GM12878 (cell line): ENCODE results near the gene CAPNS2. TPM values are rescaled to one million over a fixed set of nuclear protein-coding genes. Genes with fewer than 3 reads are reported as not detected.
"Not testable (repeated sequence)": the region's sequence is repeated elsewhere in the genome, so short reads cannot be mapped to it uniquely, and the experiment has no call there.

Source experiments
- ATAC-seq: fragments of 200-7000 bp; cut with Tn5 transposase; 3 replicates; pipeline ENCODE4 v1.9.1; 2020; ENCODE audit warnings: mild to moderate bottlenecking, moderate library complexity
- BruUV-seq: library from RNA; stranded (reverse); fragments of 400-500 nt; replicated peaks from 2 replicates; lab custom pipeline; 2021; lab: Mats Ljungman, UMichigan
- CTCF ChIA-PET: fragments of 300-600 bp; sonication (Branson Sonifier 250); formaldehyde crosslinking; extraction: SDS; loops from one replicate; lab custom pipeline; 2021; ENCODE audit warnings: inconsistent platforms; lab: Yijun Ruan, JAX
- POLR2A ChIA-PET: fragments of 350-600 bp; formaldehyde crosslinking; extraction: SDS; loops from one replicate; lab custom pipeline; 2021; ENCODE audit warnings: inconsistent platforms; lab: Charles Lee
- RAD21 ChIA-PET: fragments of 300-600 bp; sonication (Branson Sonifier 250); formaldehyde crosslinking; loops from one replicate; lab custom pipeline; 2023; ENCODE audit warnings: antibody characterized with exemption; ENCODE audit not compliant: unreplicated experiment; lab: Charles Lee
- SMC1A ChIA-PET: fragments of 300-600 bp; sonication (Branson Sonifier 250); formaldehyde crosslinking; loops from one replicate; lab custom pipeline; 2023; ENCODE audit not compliant: unreplicated experiment, uncharacterized antibody; lab: Charles Lee
- DNase-seq: peaks from one replicate; pipeline ENCODE4 v3.0.0-alpha.2; 2011; ENCODE audit warnings: low read depth, low spot score
- FAIRE-seq: peaks from 3 replicates; lab custom pipeline; 2011; peaks lifted over from hg19 to GRCh38; lab: Jason Lieb, UNC
- H2AFZ ChIP-seq: 2 replicates; pipeline ENCODE4 v1.6.0; 2011; ENCODE audit warnings: low read depth, low read length, control low read depth; ENCODE audit not compliant: control insufficient read depth
- H3K27ac ChIP-seq: 2 replicates; pipeline ENCODE4 v1.5.1; 2011; ENCODE audit warnings: control low read depth; ENCODE audit not compliant: control insufficient read depth, insufficient read depth
- H3K27me3 ChIP-seq, 2 experiments: replicated peaks in 1 of 2; 2 replicates each; pipeline versions ENCODE4 v1.6.0 to v1.6.1; 2011; ENCODE audit warnings: low read length in 1 of 2; ENCODE audit not compliant: control insufficient read depth in 2 of 2, insufficient read depth in 2 of 2
- H3K36me3 ChIP-seq, 2 experiments: 2 replicates each; pipeline ENCODE4 v1.5.1; 2011; ENCODE audit warnings: low read length in 1 of 2; ENCODE audit not compliant: control insufficient read depth in 2 of 2, insufficient read depth in 2 of 2
- H3K4me1 ChIP-seq: 2 replicates; pipeline ENCODE4 v1.6.1; 2011; ENCODE audit warnings: mild to moderate bottlenecking, low read length, moderate library complexity, mixed read lengths; ENCODE audit not compliant: control insufficient read depth, insufficient read depth
- H3K4me2 ChIP-seq: 2 replicates; pipeline ENCODE4 v1.6.0; 2011; ENCODE audit warnings: control low read depth; ENCODE audit not compliant: control insufficient read depth, insufficient read depth
- H3K4me3 ChIP-seq: fragments of 200-600 bp; sonication (generic); 2 replicates; pipeline ENCODE4 v1.5.1; 2016
- H3K79me2 ChIP-seq: 2 replicates; pipeline ENCODE4 v1.6.0; 2011; ENCODE audit warnings: low read length; ENCODE audit not compliant: control insufficient read depth, insufficient read depth
- H3K9ac ChIP-seq: 2 replicates; pipeline ENCODE4 v1.8.0; 2011; ENCODE audit warnings: low read length, control low read depth, mixed read lengths; ENCODE audit not compliant: control insufficient read depth, insufficient read depth
- H3K9me3 ChIP-seq: replicated peaks from 3 replicates; pipeline ENCODE4 v1.5.1; 2011; ENCODE audit warnings: mild to moderate bottlenecking, low read length; ENCODE audit not compliant: control insufficient read depth, insufficient read depth
- H4K20me1 ChIP-seq: 2 replicates; pipeline ENCODE4 v1.6.0; 2011; ENCODE audit not compliant: control insufficient read depth, insufficient read depth
- POLR2AphosphoS2 ChIP-seq: IDR thresholded peaks from 2 replicates; pipeline ENCODE4 v1.6.1; 2011; ENCODE audit warnings: low read depth, mild to moderate bottlenecking, low read length, improper control_type of control experiment, moderate library complexity
- SIN3A ChIP-seq: IDR thresholded peaks from 2 replicates; pipeline ENCODE4 v1.6.1; 2012; ENCODE audit warnings: low read depth, low read length, improper control_type of control experiment
- SKIL ChIP-seq: fragments of 450-650 bp; IDR thresholded peaks from 2 replicates; pipeline ENCODE4 v1.6.1; 2017; ENCODE audit warnings: mild to moderate bottlenecking, low read depth, inconsistent platforms; ENCODE audit not compliant: poor library complexity, severe bottlenecking
- TBL1XR1 ChIP-seq: IDR thresholded peaks from 2 replicates; pipeline ENCODE4 v1.6.1; 2012; ENCODE audit warnings: low read depth, low read length, improper control_type of control experiment
- ZBTB33 ChIP-seq: fragments of 450-650 bp; IDR thresholded peaks from 2 replicates; pipeline ENCODE4 v1.6.1; 2017; ENCODE audit warnings: mild to moderate bottlenecking
- WGBS: methylation state at CpG from one replicate; pipeline ENCODE4 v1.1.6; 2016; ENCODE audit warnings: low lambda C conversion rate; ENCODE audit not compliant: insufficient replicate concordance, insufficient coverage; ENCODE audit errors: missing lambda C conversion rate; 5-methylcytosine and 5-hydroxymethylcytosine counted together
- in situ Hi-C: fragments of 300-500 bp; cut with MboI; formaldehyde crosslinking; loops from 9 replicates; pipeline ENCODE4 v1.14.3; 2018; ENCODE audit warnings: mixed read lengths
- intact Hi-C: fragments of 100-400 bp; cut with micrococcal nuclease; formaldehyde crosslinking; loops from one replicate; pipeline ENCODE4 v1.14.2; 2022; ENCODE audit not compliant: unreplicated experiment
- polyA plus RNA-seq, 11 experiments: library from polyadenylated mRNA; depleted of rRNA in 4 of 11; unstranded in 6 of 11; stranded (reverse) in 5 of 11; fragments of >200 nt; fragmentation: Nextera tagmentation in 4 of 11; fragmentation: Illumina TruSeq in 1 of 11; extraction: Ambion mirVana in 4 of 11; extraction: Trizol in 1 of 11; gene quantifications; 1 replicate in 1 of 11; 2 replicates in 10 of 11; pipeline versions ENCODE4 v1.2.1 to v1.2.3, GENCODE V29; 2011 to 2016; ENCODE audit warnings: inconsistent platforms in 2 of 11, missing spikeins in 2 of 11, low read depth in 1 of 11
- total RNA-seq, 4 experiments: library from RNA; depleted of rRNA in 3 of 4; stranded (reverse); fragments of >200 nt in 3 of 4; fragmentation: Illumina TruSeq in 1 of 4; extraction: Trizol in 1 of 4; gene quantifications; 2 replicates each; pipeline versions ENCODE4 v1.2.1 to v1.2.3, GENCODE V29; 2013 to 2021

Gene CAPNS2
- total and polyA plus RNA-seq, 10 of the 15 experiments (the other 5 are each of a cell fraction or from before 2014, with no cell fraction given): not detected

GRCh38 chr16:55615071-55615470 is 48.6 kb downstream of the CAPNS2 start (continued):
- TF ChIP-seq ZBTB33 (no peak), SIN3A (no peak), POLR2AphosphoS2 (no peak), SKIL (no peak), TBL1XR1 (no peak)
- TF ChIP-seq, all 136 proteins: peak for 0

GRCh38 chr16:55615670-55616069 is 49.2 kb downstream of the CAPNS2 start:
- WGBS: 24% methylated on average over 11 of the region's 11 CpGs
- CTCF ChIA-PET, H3K36me3 ChIP-seq, H3K27ac ChIP-seq, DNase-seq, H3K27me3 ChIP-seq, POLR2A ChIA-PET, H3K9ac ChIP-seq, FAIRE-seq, BruUV-seq, intact Hi-C loops, H3K79me2 ChIP-seq, H3K4me3 ChIP-seq, ATAC-seq, SMC1A ChIA-PET, RAD21 ChIA-PET, H3K4me1 ChIP-seq, H4K20me1 ChIP-seq, H3K4me2 ChIP-seq, in situ Hi-C loops, H2AFZ ChIP-seq, H3K9me3 ChIP-seq: not testable (repeated sequence)

Other genes starting within 250 kb of the CAPNS2 start
- not detected in 2 replicates for gene IRX6, start 242.5 kb upstream of the CAPNS2 start, total RNA-seq (2014; rRNA removed)
- not detected in 2 replicates for gene IRX6, start 242.5 kb upstream of the CAPNS2 start, total RNA-seq (2014; rRNA removed; fragmentation: Illumina TruSeq; extraction: Trizol)
- not detected in 2 replicates for gene IRX6, start 242.5 kb upstream of the CAPNS2 start, total RNA-seq (2021)
- gene IRX6, start 242.5 kb upstream of the CAPNS2 start, polyA plus RNA-seq (2011; rRNA removed): not detected in 2 replicates
- not detected in 2 replicates for gene IRX6, start 242.5 kb upstream of the CAPNS2 start, polyA plus RNA-seq (2014; fragmentation: Illumina TruSeq; extraction: Trizol)
- gene IRX6, start 242.5 kb upstream of the CAPNS2 start, polyA plus RNA-seq (2014; fragmentation: Nextera tagmentation; extraction: Ambion mirVana): not detected
- not detected in 2 replicates for gene IRX6, start 242.5 kb upstream of the CAPNS2 start, polyA plus RNA-seq (2014; rRNA removed)
- gene IRX6, start 242.5 kb upstream of the CAPNS2 start, polyA plus RNA-seq (2016; fragmentation: Nextera tagmentation; extraction: Ambion mirVana): not detected
- not detected in 2 replicates for gene MMP2, start 87.5 kb upstream of the CAPNS2 start, total RNA-seq (2014; rRNA removed)
- not detected in 2 replicates for gene MMP2, start 87.5 kb upstream of the CAPNS2 start, total RNA-seq (2014; rRNA removed; fragmentation: Illumina TruSeq; extraction: Trizol)
- 0.35 and 0.80 TPM in 2 replicates for gene MMP2, start 87.5 kb upstream of the CAPNS2 start, total RNA-seq (2021)
- gene MMP2, start 87.5 kb upstream of the CAPNS2 start, polyA plus RNA-seq (2011; rRNA removed): not detected in 2 replicates
- gene MMP2, start 87.5 kb upstream of the CAPNS2 start, polyA plus RNA-seq (2014; fragmentation: Illumina TruSeq; extraction: Trizol): not detected in 2 replicates
- gene MMP2, start 87.5 kb upstream of the CAPNS2 start, polyA plus RNA-seq (2014; fragmentation: Nextera tagmentation; extraction: Ambion mirVana): not detected
- gene MMP2, start 87.5 kb upstream of the CAPNS2 start, polyA plus RNA-seq (2014; rRNA removed): not detected in 2 replicates
- gene MMP2, start 87.5 kb upstream of the CAPNS2 start, polyA plus RNA-seq (2016; fragmentation: Nextera tagmentation; extraction: Ambion mirVana): under 1 TPM; 0.37 to 0.59 TPM
- gene LPCAT2, start 57.6 kb upstream of the CAPNS2 start, total RNA-seq (2014; rRNA removed): not detected in 2 replicates
- not detected in 2 replicates for gene LPCAT2, start 57.6 kb upstream of the CAPNS2 start, total RNA-seq (2014; rRNA removed; fragmentation: Illumina TruSeq; extraction: Trizol)
- not detected in 2 replicates for gene LPCAT2, start 57.6 kb upstream of the CAPNS2 start, total RNA-seq (2021)
- 0.01 TPM in 1 of 2 replicates, not detected in the other for gene LPCAT2, start 57.6 kb upstream of the CAPNS2 start, polyA plus RNA-seq (2011; rRNA removed)
- not detected in 2 replicates for gene LPCAT2, start 57.6 kb upstream of the CAPNS2 start, polyA plus RNA-seq (2014; fragmentation: Illumina TruSeq; extraction: Trizol)
- not detected for gene LPCAT2, start 57.6 kb upstream of the CAPNS2 start, polyA plus RNA-seq (2014; fragmentation: Nextera tagmentation; extraction: Ambion mirVana)
- gene LPCAT2, start 57.6 kb upstream of the CAPNS2 start, polyA plus RNA-seq (2014; rRNA removed): not detected in 2 replicates
- not detected for gene LPCAT2, start 57.6 kb upstream of the CAPNS2 start, polyA plus RNA-seq (2016; fragmentation: Nextera tagmentation; extraction: Ambion mirVana)
- gene SLC6A2, start 89.3 kb downstream of the CAPNS2 start, total RNA-seq (2014; rRNA removed): not detected in 2 replicates
- not detected in 2 replicates for gene SLC6A2, start 89.3 kb downstream of the CAPNS2 start, total RNA-seq (2014; rRNA removed; fragmentation: Illumina TruSeq; extraction: Trizol)
- gene SLC6A2, start 89.3 kb downstream of the CAPNS2 start, total RNA-seq (2021): not detected in 2 replicates
- gene SLC6A2, start 89.3 kb downstream of the CAPNS2 start, polyA plus RNA-seq (2011; rRNA removed): not detected in 2 replicates
- gene SLC6A2, start 89.3 kb downstream of the CAPNS2 start, polyA plus RNA-seq (2014; fragmentation: Illumina TruSeq; extraction: Trizol): not detected in 2 replicates
- gene SLC6A2, start 89.3 kb downstream of the CAPNS2 start, polyA plus RNA-seq (2014; fragmentation: Nextera tagmentation; extraction: Ambion mirVana): not detected
- not detected in 2 replicates for gene SLC6A2, start 89.3 kb downstream of the CAPNS2 start, polyA plus RNA-seq (2014; rRNA removed)
- not detected for gene SLC6A2, start 89.3 kb downstream of the CAPNS2 start, polyA plus RNA-seq (2016; fragmentation: Nextera tagmentation; extraction: Ambion mirVana)